HS-27A (cell line): ENCODE results near the gene LGALS9B.
"Not testable (repeated sequence)": the region's sequence is repeated elsewhere in the genome, so short reads cannot be mapped to it uniquely, and the experiment has no call there.

ENCODE experiments used
- DNase-seq: peaks from one replicate; pipeline ENCODE4 v3.0.0-alpha.2; 2012; ENCODE audit warnings: low read depth, missing footprints

The LGALS9B gene

DNA sequence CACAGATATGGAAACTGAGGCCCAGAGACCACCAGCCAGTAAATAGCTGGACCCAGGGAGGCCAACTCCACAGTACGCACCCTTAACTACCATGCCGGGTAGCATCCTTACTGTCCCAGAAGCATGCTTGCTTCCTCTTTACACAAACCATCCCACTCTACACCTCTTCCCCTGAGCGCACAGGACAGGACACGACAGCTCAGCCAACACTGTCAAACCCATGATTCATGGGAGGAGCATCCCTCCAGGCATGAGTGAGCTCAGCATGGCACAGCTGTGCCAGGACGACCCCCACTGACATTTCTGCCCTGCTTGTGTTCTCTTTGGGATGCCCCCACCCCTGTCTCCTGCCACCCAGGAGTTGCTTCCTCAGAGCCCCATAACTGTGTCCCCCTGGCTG is 340 bp downstream of the LGALS9B start:
- not testable (repeated sequence) for DNase-seq

DNA sequence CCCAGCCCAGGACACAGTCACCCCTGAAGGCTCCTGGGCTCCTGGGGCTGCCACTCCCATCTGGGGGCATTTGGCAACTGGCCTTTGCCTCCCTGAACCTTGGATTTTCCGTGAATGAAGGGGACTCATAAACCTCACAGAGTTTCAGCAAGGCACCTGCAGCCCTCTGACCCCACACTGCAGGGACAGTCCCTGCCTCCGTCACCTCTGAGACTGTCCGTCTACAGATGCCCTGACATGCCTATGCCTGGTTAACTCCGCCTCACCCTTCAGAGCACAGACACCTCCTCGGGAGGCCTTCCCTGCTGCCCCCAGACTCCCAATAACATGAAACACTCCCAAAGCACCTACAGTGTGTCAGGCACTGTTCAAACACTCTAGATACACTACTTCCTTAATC is 786 bp downstream of the LGALS9B start:
- DNase-seq, result not testable (repeated sequence)

DNA sequence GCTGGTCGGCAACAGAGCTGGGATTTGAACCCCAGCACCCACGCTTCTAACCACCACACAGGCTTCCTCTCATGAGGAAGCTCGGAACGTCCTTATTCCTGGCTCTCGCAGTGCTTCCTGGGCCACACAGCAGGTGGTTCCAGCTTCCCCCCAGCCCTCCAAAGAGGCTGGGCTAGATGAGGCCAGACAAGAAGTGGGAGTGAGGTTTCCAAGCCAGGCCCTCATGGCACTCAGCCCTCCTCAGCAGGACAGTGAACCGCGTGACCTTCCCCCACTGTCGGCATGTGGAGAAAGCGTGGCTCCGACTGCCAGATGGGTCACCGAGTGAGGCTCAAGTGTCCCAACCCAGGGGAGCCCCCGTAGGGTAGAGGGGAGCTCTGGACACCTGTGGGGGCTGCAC is 1.8 kb downstream of the LGALS9B start:
- not testable (repeated sequence) for DNase-seq

DNA sequence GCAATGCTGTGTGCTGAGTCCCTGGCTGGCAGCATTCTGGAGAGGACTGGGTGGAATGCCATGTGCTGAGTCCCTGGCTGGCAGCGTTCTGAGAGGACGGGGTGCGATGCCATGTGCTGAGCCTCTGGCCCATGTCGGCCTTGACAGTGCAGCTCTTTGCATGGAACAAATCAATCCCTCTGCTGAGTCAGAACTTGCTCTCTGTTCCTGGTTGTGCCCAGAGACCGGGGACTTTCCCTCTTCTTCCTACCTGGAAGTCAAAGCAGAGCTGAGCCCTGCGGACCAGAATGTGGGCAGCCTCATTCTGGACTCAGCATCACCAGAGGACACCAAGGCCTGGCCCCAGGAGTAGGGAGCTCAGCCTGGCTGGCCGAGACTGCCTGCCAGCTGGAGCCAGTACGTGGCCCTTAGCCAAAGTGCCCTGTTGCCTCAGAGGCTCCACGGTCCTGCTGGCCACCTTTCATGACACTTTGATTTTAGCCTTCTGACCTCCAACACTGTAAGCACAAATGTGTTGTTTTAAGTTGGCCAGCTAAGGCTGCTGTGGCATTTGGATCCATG is 2.4 kb downstream of the LGALS9B start:
- DNase-seq, result not testable (repeated sequence)

DNA sequence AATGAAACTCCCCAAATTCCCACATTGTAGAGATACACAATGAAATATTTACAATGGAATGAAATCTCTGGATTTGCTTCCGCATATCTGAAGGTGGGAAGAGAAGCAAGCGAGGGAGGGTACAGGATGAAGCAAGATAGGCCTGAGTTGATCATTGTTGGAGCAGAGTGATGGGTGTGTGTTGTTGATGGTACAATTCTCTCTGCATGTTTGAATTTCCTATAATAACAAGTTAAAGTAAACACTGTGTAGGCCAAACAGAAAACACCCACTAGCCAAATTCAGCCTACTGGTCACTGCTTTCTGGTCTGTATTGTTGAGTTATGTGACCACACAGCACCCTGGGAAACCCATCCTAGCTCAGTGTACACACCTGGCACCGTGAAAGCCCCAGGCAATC is 5.2 kb downstream of the LGALS9B start:
- not testable (repeated sequence) for DNase-seq

DNA sequence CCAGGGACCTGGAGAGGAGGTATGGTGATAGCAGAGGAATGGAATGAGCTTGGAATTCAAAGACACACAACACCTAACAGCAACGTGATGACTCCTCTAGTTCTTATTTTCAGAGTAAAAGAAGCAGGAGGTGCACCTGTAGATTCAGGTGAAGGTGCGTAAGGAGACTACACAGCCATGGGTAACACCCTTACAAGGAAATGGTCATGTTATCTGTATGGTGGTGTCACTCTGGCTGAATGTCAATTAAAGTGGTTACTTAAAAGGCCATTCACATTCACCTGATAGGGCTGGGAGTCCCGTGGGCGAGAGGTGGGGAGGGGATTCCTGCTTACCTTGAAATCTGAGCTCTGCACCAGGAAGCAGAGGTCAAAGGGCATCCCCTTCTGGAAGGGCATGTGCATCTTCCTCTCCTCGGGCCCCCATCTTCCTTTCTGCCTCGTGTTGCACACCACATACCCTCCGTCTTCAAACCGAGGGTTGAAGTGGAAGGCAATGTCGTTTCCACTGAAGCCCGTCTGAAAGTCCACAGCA is 9.4 kb downstream of the LGALS9B start:
- DNase-seq, result not testable (repeated sequence)

DNA sequence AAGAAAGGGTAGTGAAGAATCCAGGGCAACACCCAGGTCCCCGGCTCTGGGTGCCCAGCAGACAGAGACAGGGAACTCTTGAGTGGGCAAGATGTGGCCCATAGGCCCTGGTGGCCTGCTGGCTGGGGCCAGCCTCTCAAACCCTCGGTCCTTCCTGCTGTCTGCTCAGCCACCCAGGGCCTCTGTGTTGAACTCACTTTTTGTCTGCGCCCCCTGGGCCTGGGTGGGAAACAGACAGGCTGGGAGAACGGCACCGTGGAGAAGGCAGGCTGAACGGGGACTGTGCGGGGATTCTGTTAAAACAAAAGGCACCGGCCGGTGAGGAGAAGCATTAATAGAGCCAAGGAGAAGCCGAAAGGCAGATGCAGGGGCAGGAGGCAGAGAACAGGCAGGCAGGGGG is 12.2 kb downstream of the LGALS9B start:
- DNase-seq, result not testable (repeated sequence)

DNA sequence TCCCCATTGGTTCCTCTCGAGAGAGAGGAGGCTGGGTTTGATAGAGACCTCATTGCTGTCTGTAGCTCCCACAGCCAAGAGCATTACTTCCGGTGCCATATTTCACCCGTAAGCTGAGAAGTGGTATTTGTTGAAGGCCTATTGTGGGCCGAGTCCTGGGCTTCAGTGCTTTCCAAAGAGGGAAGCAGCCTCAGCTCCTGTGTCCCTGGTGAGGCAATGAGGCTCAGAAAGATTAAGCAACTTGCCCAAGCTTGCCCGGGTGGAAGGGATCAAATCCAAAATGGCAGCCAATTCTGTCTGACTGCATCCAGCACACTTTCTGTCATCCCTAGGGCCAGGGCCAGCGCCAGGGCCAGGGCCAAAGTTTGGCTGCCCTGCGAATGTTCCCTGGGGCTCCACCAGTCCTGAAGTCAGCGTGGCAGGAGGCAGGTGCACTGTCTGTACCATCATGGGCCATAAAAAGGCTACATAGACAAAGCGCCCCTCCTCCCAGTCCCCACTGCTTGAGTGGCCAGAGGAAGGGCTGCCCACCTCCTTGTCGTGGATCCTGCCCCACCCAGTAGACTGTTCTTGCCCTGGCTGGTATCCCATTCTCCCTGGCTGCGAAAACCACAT is 13.4 kb downstream of the LGALS9B start:
- not testable (repeated sequence) for DNase-seq

DNA sequence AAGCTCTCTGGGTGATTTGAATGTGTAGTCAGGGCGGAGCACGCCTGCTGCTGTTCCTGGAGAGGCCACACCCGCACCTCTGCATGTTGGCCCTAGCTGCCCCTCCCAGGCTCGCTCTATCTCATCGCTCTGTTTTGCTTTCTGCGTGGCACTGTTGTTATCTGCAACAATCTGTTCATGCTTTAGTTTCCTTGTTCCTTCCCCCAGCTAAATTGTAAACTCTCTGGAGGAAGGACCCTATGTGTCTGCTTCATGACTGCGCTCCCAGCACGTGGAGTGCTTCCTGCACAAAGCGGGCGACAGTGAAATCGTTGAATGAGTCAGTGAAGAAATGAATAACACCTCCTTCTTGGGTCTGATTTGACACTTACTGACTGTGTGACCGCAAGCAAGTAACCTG is 16.5 kb downstream of the LGALS9B start:
- not testable (repeated sequence) for DNase-seq

DNA sequence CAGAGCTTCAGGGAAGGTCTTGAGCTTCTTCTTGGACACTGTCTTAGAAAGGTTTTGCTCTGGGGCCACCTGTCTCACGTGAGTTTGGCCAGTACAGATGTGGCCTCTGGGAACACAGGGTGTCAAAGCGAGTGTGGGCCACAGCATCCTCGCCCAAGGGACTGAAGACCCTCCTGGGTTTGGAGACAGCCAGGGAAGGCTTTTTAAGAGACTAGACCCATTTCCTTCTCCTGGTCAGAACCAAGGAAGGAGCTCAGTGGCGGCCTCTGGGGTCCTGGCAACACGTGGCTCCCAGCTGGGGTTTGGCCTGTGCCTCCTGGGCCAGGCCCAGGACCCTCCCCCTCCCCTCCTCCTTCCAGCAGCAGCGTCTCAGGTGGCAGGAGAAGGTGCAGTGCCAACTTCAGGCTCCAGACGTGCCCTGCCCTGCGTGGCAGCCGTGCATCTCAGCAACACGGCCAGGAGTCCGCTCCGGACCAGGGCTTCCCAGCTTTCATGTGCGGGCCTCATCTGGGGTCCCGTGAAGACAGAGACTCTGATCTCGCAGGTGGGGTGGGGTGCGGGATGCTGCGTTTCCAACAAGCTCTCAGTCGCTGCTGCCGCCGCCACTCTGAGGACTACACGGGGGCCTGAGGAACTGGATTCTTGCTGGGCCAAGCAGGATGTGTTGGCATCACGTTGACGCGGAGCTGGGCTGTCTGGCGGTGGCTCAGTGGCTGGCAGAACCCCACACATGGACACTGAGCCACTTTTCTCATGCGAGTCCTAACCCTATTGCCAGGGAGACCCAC is 19.6 kb downstream of the LGALS9B start:
- DNase-seq, result not testable (repeated sequence)

DNA sequence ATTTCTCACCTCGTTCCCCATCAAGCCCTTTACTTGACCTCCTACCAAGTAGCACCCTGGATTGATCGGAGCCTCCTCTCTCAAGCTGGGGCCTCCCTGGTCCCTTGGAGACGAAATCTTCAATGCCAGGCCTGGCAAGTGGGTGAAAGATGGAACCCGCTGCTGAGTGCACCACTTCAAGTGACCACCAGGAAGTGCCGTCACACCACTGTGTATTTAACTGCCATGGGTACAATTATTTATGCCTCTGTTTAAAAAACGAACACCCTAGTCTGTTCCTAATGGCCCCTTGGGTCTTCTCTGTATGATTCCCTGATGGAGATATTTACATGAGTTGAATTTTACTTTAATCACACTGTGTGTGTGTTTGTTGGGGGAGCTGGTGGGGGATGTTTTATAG is 20.4 kb downstream of the LGALS9B start:
- not testable (repeated sequence) for DNase-seq

DNA sequence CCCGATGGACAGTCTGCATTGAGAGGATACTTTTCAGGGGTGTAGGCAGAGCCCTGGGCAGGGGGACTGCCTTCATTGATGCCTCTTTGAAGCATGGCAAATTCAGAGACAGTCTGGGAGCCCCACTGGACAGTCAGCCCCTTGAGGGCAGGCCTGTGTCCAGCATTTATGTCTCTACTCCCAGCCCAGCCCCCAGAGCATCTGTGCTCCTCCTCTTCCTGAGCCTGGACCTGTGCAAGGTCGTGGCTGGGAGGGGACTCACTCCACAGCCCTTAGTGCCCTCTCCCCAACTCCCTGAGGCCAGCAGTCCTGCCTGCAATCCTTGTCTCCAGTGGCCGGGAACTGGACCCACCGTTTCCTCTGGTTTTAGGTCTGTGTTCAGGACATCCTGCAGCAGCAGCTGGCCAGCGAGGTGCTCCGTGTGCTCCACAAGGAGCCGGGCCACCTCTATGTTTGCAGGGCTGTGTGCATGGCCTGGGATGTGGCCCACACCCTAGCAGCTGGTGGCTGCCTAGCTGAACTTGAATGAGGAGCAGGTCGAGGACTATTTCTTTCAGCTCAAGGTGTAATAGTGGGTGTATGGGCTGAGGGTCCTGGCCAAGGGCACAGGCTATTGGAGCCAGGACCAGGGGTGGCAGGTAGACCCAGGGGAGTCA is 22.6 kb downstream of the LGALS9B start:
- DNase-seq, result not testable (repeated sequence)

DNA sequence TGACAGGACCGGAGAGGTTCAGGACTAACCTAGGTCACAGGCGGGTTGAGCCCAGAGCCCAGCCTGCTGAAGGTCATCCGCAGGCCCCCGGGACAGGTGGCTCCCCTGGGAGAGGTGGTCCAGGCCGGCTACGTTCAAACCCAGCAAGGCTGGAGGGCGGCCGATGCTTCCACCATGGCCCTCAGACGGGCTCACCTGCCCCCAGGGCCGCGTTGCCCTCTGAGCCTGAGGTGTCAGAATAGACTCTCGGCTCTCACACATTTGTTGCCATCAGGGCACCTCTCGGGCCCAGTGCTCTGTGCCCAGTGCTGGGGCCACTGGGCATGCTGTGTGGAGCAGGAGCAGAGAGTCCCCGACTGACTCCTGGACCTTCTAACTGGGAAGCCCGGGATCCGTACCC is 23.2 kb downstream of the LGALS9B start:
- not testable (repeated sequence) for DNase-seq

DNA sequence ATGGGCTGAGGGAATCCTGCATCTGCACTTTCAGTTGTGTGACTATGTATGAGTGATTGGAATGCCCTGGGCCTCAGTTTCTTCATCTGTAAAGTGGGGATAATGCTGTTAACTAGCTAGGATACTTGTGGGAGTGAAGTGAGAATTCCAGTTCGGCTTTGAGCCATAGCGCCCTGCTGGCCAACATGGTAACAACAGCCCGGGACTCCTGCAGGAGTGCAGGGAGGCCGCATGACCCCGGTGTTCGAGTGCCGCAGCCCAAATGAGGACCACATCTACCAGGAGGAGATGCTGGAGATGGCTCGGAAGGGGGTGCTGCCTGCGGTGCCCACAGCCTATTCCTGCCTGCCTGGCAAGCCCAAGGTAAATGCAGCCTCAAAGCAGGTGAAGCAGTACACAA is 23.7 kb downstream of the LGALS9B start:
- not testable (repeated sequence) for DNase-seq

DNA sequence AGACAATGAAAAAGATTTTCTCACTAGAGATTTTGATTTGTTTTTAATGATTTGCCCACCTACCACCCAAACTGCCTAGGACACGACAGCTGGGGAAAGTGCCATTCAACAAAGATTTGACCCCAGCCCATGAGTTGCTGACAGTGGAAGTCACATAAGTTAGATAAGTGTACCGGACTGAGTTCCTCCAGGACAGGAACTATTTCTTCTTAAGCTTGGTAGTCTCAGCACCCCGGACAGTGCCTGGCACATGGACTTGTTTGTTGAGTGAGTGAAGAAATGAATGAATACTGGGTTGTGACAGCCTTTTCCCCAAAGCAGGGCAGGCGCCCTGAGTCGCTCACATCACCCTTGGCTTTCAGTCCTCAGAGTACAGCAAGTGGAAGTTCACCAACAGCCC is 26.7 kb downstream of the LGALS9B start:
- DNase-seq, result not testable (repeated sequence)

DNA sequence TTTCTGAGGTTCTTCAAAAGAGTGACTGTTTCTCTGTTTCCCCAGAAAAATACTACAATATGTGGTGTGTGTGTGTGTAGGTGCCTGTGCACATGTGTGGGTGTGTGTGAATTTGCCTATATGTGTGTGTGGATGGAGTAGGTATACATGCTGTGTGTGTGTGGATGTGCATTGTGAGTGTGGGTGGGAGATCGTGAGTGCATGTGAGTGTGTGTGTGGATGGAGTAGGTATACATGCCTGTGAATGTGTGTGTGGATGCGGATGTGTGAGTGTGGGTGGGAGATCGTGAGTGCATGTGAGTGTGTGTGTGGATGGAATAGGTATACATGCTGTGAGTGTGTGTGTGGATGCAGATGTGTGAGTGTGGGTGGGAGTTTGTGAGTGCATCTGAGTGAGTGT is 32.2 kb downstream of the LGALS9B start:
- DNase-seq, result not testable (repeated sequence)

DNA sequence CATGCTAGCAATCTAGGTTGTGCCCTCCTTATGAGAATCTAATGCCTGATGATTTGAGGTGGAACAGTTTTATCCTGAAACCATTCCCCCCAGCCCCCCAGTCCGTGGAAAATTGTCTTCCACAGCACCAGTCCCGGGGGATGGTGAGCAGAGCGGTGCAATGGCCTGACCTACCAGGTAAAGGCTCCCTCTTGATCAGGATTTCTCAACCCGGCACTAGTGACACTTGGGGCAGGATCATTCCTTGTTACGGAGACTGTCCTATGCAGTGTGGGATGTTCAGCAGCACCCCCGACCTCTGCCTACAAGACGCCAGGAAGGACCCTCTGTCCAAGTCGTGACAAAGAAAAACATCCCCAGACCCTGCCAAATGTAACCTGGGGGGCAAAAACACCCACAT is 34.0 kb downstream of the LGALS9B start:
- DNase-seq, result not testable (repeated sequence)

DNA sequence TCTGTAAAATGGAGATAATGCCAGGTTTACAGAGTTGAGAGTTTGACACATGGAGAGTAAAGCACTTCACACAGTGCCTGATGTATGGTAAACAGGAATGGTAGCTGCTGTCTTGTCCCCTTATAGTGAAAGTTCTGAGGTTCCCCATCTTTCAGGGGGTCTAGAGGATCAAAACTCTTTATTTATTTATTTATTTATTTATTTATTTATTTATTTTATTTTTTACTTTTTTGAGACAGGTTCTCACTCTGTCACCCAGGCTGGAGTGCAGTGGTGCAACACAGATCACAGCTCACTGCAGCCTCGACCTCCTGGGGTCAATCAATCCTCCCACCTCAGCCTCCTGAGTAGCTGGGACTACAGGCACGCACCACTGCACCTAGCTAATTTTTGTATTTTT is 40.1 kb downstream of the LGALS9B start:
- not testable (repeated sequence) for DNase-seq

DNA sequence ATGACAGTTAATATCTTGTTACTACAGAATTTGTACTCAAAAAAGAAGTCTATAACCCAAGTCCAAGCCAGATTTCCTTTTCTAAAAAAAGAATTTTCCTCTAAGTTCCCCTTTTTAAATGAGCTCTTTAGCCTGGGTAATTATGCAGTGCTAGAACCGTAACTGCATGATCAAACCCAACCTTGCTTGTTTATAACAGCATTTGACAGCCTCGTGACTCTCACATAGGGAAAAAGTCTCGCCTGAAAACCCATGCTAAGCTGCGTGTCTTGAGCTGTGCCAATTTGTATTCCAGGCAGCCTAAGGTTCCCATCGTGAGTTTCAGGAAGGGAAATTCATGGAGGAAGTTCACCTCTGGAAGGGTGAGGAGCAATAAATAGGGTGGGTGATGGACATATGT is 44.5 kb downstream of the LGALS9B start:
- DNase-seq, result not testable (repeated sequence)

DNA sequence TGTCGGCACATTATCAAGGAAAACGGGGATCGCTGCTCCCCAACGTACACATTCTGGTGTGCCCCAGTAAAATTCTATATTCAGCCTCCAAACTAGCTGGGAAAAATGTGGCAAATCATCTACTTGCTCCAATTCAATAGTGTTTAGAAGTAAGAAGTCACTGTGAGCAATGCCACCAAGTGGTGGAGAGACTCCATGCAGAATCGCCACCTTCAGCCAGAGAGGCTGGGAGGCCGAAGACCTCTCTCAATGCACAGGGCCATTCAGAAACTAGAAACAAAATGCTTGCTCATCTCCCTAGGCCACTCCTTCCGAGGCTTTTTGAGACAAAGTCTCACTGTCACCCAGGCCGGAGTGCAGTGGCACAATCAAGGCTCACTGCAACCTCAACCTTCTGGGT is 48.5 kb downstream of the LGALS9B start:
- not testable (repeated sequence) for DNase-seq

DNA sequence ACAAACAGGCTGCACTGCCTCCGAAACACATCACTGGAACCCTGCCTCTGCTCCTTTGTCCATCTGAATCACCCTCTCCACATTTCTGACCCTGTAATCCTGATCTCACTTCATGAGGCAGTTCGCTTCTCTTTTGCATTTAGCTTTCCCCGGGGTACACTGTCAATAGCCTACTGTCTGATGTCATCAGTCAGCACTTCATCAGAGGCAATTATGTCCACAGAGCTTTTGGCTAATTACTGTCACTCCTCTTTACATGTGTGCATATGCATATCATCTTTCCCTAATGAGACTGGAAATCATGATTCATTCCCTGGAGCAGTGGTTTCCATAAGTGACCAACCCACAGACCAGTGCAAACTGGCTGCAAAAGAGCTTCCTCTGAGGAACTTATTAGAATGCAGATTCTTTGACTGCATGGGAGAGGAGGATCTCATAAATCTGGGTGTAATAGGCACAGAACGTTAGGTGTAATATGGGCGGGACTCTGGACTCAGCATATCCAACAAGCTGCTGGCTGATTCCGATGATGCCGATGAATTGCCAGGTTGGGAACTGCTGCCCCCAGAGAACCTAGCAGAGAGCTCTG is 49.8 kb downstream of the LGALS9B start:
- not testable (repeated sequence) for DNase-seq

DNA sequence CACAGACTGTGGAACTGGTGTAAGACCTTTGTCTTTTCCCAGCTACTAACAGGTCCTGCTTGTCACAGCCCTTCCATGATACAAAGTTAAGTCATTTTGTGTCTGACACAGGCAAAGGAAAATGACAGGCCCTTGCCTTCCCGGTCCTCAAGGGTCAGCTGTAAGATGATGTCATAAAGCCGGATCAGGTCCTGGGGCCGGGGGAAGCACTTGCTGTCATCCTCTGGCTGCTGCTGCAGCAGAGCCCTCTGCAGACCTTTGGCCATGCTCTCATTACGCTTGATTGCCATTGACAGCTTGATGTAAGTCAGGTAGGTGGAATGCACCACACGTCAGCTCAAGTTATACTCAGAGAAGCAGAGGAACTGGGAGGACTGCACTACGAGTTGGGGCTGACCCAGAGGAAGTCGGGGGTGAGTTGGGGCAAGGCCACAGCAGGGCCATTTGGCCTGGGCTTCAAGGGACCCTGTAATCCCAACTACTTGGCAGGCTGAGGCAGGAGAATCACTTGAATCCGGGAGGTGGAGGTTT is 50.9 kb downstream of the LGALS9B start:
- DNase-seq, result not testable (repeated sequence)
